GM12873 (cell line): Measurements from ENCODE around the gene DIS3L.

Source experiments
- TF ChIP-seq, protein P1 (sequence below): IDR thresholded peaks from 2 replicates; pipeline ENCODE4 v1.5.1; 2012; ENCODE audit warnings: low read depth, mild to moderate bottlenecking, moderate library complexity, low read length, control low read depth; ENCODE audit not compliant: insufficient read depth; ENCODE audit errors: missing control alignments

Gene DIS3L

DNA sequence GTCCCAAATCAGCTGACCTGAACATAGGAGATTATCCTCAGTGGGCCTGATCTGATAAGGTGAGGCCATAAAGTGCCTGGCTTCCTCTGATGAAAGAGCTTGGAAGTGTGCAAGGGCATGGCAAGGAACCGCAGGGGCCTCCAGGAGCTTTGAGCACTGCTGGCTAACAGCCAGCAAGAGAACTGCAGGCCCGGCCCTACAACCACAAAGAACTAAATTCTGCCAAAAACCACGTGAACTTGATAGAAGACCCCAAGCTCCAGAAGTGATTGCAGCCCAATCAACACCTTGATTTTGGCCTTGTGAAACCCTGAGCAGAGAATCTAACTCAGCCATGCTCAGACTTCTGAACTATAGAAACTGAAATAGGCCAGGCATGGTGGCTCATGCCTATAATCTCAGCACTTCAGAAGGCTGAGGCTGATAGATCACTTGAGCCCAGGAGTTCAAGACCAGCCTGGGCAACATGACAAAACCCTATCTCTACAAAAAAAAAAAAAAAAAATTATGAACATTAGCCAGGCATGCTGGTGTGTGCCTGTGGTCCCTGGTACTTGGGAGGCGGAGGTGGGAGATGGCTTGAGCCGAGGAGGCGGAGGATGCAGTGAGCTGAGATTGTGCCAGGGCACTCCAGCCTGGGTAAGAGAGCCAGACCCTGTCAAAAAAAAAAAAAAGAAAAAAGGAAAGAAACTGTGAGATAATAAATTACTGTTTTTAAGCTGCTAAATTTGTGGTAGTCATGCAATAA, 7.7 kb upstream of the DIS3L start:
- TF ChIP-seq, protein P1, sequence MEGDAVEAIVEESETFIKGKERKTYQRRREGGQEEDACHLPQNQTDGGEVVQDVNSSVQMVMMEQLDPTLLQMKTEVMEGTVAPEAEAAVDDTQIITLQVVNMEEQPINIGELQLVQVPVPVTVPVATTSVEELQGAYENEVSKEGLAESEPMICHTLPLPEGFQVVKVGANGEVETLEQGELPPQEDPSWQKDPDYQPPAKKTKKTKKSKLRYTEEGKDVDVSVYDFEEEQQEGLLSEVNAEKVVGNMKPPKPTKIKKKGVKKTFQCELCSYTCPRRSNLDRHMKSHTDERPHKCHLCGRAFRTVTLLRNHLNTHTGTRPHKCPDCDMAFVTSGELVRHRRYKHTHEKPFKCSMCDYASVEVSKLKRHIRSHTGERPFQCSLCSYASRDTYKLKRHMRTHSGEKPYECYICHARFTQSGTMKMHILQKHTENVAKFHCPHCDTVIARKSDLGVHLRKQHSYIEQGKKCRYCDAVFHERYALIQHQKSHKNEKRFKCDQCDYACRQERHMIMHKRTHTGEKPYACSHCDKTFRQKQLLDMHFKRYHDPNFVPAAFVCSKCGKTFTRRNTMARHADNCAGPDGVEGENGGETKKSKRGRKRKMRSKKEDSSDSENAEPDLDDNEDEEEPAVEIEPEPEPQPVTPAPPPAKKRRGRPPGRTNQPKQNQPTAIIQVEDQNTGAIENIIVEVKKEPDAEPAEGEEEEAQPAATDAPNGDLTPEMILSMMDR, result no peak

GRCh38 chr15:66287461-66288057, 5.8 kb upstream of the DIS3L start:
- TF ChIP-seq, protein P1, result peak; percentile 43

GRCh38 chr15:66288093-66288492, 5.3 kb upstream of the DIS3L start:
- TF ChIP-seq, protein P1, result no peak

- TF ChIP-seq, protein P1, result no peak
These were observed 4.7 kb upstream of the DIS3L start for GRCh38 chr15:66288551-66289185.

- TF ChIP-seq, protein P1, result no peak
These were observed 3.4 kb upstream of the DIS3L start for GRCh38 chr15:66290007-66290406.

GRCh38 chr15:66290518-66290917, 2.9 kb upstream of the DIS3L start:
- TF ChIP-seq, protein P1, result no peak

- TF ChIP-seq, protein P1, result no peak
These were observed 1.4 kb upstream of the DIS3L start for GRCh38 chr15:66291816-66292570.
